SHP77 (cell line): Measurements from ENCODE around the gene CSF1.

ENCODE experiments used
- DNase-seq, 2 experiments: peaks; one replicate each; lab custom pipeline; 2025; lab: John Stamatoyannopoulos, UW

CSF1 gene

GRCh38 chr1:109883248-109883955 lies 27.2 kb upstream of the CSF1 start:
- DNase-seq, result no peak

GRCh38 chr1:109884242-109884891 lies 26.3 kb upstream of the CSF1 start:
- DNase-seq, result no peak

GRCh38 chr1:109885589-109885988 lies 25.1 kb upstream of the CSF1 start:
- DNase-seq, result no peak

GRCh38 chr1:109886827-109887226 lies 23.8 kb upstream of the CSF1 start:
- no peak for DNase-seq

- DNase-seq, result no peak
Observed at GRCh38 chr1:109887271-109887670, 23.4 kb upstream of the CSF1 start.

- DNase-seq, result no peak
Observed at GRCh38 chr1:109887884-109888283, 22.8 kb upstream of the CSF1 start.

GRCh38 chr1:109889094-109889493 lies 21.6 kb upstream of the CSF1 start:
- DNase-seq, result no peak

- DNase-seq, result no peak
Observed at GRCh38 chr1:109890115-109890953, 20.3 kb upstream of the CSF1 start.

- peak in 1 of 2 experiments; percentile 44 for DNase-seq
Observed at GRCh38 chr1:109891930-109892329, 18.7 kb upstream of the CSF1 start.

- no peak for DNase-seq
Observed at GRCh38 chr1:109892561-109893368, 17.9 kb upstream of the CSF1 start.

- DNase-seq, result no peak
Observed at GRCh38 chr1:109893532-109894171, 17.0 kb upstream of the CSF1 start.

- no peak for DNase-seq
Observed at GRCh38 chr1:109894823-109895719, 15.6 kb upstream of the CSF1 start.

GRCh38 chr1:109895720-109896504 lies 14.7 kb upstream of the CSF1 start:
- DNase-seq, result no peak

- no peak for DNase-seq
Observed at GRCh38 chr1:109896681-109897080, 14.0 kb upstream of the CSF1 start.

- DNase-seq, result no peak
Observed at GRCh38 chr1:109897259-109897955, 13.2 kb upstream of the CSF1 start.

GRCh38 chr1:109898842-109899241 lies 11.8 kb upstream of the CSF1 start:
- DNase-seq, result no peak

GRCh38 chr1:109901141-109901523 lies 9.5 kb upstream of the CSF1 start:
- no peak for DNase-seq

GRCh38 chr1:109901524-109902145 lies 9.0 kb upstream of the CSF1 start:
- DNase-seq, result peak in 1 of 2 experiments; percentile 26
